HG03342 (cell line): ENCODE measurements around the gene HIPK2.

Source experiments
- ATAC-seq: cut with Tn5 transposase; IDR thresholded peaks from one replicate; pipeline ENCODE4 v1.9.1; 2021; ENCODE audit warnings: mild to moderate bottlenecking, moderate library complexity; ENCODE audit not compliant: unreplicated experiment

HIPK2 gene

DNA sequence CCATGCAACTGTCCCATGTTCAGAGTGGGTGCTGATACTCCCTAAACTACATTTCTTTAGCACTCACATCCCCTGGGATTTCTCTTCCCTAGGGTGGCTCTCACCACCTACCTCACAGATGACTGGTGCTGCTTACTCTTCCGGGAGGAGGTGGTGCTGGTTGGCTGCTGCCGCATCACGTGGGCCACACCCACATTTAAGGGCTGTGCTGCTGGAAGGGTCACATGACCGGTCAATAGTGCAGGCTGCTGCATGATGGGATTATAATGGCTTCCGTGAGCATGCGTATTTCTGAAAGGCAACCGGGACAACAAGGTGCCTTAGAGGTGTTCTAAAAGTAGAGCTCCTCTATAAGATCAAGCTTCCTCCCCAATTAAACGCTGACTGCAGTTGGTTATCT lies 177.5 kb downstream of the HIPK2 start:
- no peak for ATAC-seq

DNA sequence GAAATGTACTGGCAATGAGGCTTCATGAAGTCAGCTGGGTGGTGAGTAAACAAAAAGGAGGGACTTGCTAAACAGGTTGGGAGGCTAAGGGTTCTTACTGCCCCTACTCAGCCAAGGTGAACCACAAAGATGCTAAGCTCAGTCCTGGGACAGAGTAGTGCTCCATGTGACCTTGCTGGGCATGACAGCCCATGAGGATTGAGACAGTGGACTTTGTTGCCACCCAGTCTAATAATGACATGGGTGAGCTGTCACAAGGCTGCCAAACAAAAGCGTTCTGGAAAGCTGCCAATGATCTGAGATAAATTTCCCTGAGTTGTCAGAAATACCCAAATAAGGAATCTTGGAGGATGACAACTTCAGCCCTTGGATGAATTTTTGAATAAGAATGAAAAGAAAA lies 179.2 kb downstream of the HIPK2 start:
- no peak for ATAC-seq

DNA sequence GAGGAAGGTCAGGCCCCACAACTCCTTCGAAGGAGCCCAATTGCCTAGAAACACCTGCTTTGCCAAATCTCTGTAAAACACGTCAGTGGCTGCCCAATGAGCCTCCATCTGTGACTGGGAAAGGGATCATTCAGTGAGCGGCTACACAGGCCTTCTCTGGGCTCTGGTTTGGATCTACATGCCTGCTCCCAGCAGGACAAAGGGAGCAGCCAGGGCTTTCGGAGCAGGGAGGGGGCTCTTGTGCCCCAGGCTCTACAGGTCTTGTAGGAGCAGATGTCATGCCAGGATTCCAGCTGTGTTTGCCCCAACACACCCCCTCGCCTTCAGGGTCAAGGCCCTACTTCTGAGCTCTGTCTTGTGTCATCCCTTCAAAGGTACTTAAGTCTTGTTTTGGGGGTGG lies 180.8 kb downstream of the HIPK2 start:
- ATAC-seq = no peak

DNA sequence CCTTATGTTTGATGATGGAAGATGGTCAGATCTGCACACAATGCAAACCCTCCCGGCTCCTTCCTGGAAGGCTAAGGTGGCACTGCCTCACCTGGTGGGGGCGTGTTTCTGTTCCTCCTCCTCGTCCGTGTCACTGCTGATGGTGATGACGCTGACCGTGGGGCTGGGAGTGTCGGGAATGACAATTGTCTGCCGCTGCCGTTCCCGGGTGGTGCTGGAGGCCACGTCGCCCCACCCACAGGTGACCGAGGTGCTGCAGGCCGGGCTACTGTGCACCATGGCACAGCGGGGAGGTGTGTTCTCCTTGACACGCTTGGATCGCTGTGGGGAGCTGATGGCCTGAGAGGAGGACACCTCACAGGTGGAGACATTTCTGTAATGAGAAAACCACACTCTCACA lies 181.2 kb downstream of the HIPK2 start:
- ATAC-seq = no peak

DNA sequence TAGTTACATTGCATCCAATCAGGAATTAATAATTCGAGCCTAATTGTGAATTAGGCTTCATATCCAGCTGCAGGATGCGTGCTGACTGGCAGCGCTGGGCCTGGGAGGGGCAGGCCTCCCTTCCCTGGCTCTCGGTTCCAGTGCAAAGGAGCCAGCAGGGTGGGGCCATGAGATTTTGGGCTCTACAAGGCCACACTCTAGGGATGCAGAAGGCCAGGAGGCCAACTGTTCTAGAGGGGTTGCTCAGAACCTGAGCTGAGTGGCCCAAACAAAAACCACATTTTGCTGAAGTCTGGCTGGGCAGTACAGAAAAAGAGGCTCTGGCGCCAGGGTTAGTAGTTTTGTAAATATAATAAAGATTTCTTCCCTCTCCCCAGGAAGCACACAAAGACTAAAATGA lies 182.0 kb downstream of the HIPK2 start:
- ATAC-seq = no peak

DNA sequence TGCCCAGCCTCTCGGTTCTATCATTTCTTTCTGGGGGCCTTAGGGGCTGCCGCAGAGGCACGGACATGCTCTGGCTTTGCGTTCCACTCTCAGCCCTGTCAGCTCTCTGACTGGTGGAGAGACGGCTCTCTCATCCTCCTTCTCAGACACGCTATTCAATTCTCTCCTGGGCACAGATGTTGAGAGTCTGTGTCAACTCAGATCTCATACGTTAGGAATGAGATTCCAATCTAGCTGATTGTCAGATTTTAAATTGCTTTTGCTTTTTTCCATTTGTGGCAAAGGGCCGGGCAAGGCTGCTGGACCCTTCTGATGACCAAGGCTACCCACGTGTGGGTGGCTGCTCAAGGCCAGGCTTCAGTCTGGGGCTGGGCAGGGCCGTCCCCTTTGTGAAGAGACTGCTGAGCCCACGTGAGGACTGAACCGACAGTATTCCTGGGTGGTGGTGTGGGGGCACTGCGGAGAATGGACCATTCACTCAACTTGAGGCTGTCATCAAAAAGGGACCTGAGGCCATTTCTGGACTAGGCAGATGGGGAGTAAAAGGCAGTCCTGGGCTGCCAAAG lies 182.8 kb downstream of the HIPK2 start:
- no peak for ATAC-seq

DNA sequence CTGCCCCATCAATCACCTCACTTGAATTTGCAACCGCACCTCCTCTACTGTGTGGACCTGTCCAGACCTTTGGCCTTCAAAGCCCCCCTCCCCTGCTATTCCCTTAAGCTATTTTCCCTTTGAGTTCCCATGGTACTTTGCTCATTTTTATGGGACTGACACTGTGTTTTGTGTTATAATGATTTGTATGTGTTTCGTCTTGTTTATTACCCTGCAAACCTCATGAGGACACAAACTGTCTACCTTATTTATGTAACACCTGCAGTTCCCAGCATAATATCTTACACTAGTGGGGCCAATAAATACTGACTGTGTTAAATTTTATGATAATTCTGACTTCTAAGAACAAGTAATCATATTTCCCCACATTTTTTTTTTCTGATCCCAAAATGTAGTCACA lies 183.7 kb downstream of the HIPK2 start:
- no peak for ATAC-seq

DNA sequence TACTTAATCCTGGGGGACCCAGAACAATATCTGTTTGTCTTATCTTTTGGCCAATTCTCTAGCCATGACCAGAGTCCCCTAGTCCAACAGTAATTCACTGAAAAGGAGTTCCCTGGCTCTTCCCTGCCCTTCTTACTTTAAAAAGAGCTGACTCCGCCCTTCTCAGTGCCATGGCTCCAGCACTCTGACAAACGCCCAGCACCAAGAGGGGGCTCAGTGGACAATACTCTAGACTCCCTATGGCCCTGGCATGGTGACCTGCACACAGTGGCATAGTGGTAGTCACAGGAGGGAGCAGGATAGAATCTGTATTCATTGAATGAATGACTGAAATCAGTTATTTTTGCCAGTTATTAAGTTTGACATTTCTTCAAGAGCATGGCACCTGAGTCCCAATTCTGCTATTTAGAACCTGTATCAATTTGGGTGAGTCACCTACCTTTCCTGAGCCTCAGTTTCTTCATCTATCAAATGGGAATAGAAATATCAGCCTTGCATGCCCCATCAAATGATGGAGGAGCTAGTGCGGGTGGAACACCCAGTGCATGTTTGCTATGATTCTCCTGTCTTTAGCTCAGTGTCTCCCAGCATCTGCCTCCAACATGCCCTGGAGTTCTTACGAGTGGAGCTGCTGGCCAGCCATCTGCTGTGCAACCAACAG lies 184.9 kb downstream of the HIPK2 start:
- no peak for ATAC-seq

DNA sequence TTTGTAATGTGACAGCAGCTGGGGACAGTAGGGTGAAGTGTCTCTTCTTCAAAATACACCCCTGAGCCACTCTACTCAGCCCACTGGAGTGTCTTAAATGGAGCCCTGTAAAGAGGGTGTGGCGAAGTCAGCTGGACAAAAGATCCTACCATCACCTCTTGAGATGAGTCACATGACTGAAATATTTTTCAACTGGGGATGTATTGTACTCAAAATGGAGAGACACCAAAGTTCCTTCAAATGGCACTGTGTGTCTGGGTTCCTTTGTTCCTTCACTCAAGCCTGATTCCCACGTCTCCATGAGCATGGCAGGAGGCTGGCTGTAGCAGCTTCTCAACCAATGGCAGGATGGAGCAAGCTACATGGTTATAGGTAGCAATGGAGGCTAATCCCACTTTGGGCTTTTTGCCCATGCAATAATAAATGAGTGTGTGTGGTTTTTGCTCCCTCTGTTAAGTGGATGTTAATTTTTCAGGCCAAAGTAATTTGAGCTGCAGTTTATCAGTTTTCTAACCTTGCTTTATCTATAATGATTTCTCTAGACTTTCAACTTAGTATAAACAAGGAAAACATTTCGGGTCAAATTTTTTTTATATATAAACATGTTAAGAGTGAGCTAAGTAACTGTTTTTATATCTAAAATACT lies 186.1 kb downstream of the HIPK2 start:
- no peak for ATAC-seq

DNA sequence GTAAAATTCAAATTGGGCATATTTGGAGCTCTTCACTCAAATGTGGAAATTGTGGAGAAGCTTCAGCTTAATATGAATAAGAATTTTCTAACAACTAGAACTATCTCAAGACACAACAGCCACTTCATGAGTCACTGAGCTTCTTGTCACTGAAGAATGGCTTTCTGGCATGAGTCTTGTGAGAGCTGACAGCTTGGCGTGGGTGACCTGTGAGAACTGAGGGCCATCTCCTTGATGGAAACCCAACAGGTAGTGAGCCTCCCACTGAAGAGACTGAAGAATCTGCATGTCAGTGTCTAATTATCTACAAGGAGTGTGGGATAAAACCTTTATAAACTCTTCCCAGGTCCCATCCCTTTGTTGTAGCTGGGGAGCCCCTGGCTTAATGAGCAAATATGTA lies 188.3 kb downstream of the HIPK2 start:
- no peak for ATAC-seq

DNA sequence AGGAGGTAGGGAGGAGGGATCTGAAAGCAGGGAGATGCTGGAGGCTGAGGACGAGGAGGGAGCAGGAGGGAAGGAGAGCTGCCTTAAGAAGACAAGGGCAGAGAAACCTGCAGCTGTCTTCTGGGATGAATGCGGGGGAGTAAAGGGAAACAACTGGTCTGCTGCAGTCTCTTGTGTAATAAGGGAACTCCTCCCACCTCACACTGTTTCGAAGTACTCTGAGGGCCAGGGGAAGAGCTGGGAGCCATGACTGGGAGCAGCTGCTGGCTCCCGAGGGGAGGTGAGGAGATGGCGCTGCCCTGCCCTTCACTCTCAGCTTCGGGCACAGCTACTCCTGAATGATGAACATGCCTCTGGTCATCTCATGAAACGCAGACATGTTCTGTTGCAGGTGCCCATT lies 189.2 kb downstream of the HIPK2 start:
- ATAC-seq = no peak

DNA sequence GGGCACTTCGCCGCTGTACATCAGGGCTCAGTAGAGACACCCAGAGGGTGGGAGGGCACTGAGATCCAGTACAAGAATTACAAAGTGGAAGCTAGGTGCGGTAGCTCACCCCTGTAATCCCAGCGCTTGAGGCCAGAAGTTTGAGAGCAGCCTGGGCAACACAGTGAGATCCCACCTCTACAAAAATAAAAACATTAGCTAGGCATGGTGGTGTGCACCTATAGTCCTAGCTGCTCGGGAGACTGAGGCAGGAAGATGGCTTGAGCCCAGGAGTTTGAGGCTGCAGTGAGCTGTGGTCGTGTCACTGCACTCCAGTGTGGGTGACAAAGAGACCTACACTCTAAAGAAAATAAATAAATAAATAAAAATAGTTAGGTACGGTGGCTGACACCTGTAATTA lies 190.3 kb downstream of the HIPK2 start:
- no peak for ATAC-seq

DNA sequence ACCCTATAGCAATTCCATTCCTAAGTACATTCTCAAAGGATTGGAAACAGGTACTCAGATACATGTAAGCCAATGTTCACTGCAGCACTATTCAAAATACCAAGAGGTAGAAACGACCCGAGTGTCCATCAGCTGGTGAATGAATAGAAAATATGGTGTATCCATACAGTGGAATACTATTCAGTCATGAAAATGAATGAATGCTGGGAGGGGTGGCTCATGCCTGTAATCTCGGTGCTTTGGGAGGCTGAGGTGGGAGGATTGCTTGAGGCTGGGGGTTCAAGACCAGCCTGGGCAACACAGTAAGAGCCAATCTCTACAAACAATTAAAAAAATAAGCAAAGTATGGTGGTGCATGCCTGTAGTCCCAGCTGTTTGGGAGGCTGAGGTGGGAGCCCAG lies 191.5 kb downstream of the HIPK2 start:
- ATAC-seq = no peak

DNA sequence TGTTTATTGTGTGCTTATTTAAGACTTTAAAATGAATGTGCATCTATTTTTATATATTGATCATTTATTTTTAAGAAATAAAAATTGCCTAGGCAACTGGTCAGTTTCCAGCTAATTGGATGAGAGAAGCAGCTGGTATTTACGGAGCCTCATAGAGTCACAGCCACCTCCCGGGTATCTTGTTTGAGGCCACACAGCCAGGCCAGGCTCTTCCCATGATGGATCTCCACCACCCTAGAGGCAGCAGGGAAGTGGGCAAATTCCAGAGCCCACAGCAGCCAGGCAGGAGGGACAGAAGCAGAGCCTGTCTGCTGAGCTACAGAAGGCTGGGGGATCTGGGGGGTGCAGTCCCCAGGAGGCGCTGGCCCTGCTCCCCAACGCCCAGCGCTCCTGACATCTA lies 192.8 kb downstream of the HIPK2 start:
- ATAC-seq = no peak

DNA sequence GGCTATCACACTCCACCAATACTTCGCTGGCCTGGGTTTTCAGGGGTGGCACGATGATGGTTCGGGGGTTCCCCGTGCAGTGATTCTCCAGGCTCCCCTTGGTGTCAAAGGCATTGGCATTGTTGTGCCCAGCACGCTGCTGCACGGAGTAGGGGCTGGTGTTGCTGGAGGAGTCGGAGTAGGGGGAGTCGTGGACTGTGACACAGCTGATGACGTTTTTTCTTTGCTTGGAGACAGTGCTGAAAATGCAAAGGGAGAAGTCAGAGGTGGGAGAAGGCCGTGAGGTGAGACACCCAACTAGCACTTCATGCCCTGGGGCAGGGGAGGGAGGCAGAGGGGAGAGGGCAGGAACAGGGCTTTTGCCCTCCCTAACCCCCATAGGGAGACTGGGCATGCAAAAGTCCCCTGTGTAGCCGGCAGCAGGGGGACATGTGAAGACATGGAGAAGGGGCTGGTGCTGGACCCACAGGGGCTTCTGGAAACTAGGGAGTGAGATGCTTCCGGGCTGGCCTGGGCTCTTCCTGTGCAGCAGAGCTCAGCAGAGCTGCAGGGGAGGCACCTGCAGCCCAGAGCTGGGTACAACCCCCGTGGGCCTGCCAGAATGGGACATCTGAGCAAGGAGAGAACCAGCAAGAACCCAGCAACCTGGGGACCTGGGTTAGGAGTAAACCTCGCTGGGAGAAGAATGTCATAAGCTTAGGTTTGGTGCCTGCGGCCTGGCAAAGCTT lies 193.8 kb downstream of the HIPK2 start:
- ATAC-seq = no peak

DNA sequence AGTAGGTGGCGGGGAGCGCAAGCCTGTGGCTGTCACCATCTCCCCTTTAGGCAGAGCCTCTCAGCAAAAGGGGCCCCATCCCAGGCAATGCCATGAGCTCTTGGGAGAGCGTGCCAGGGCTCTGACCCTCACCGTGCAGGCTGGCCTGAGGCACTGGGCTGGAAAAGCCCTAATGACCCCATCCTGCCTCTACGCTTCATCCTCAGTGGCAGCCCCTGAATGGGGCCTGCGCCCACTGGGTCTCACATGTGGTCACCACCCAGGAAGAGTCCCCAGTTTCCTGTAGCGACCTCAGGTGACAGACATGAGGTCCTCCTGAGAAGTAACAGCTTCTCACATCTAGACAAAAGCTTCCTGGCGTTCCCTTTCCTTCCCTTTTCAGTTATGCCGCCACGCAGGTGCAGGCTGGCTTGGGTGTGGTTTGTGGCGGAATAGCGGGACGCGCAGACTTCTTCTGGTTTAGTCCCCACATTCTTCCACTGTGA lies 195.1 kb downstream of the HIPK2 start:
- ATAC-seq = no peak

DNA sequence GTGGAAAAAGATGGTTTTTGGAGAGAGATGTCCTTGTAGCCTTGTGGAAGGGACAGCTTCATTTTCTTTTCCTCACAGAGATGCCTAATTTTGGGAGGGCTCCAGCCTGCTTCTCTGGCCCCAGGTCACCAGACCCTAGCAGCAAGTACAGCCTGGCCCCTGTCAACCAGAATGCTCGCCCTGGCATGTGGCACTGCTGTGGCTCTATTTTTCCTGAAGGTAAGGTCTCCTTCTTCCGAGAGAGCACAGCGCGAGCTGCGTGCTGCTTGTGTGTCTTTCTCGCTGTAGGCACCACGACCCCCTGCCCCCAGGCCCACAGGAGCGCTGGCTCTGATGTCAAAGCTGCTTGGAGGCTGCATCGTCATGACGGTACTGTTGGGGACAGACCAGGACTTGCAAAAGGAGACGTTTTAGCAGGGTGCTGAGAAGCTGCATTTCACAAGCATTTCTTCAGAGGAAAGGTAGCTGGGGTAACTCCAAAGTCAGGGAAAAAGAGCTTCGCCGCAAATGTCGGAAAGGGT lies 195.6 kb downstream of the HIPK2 start:
- no peak for ATAC-seq

DNA sequence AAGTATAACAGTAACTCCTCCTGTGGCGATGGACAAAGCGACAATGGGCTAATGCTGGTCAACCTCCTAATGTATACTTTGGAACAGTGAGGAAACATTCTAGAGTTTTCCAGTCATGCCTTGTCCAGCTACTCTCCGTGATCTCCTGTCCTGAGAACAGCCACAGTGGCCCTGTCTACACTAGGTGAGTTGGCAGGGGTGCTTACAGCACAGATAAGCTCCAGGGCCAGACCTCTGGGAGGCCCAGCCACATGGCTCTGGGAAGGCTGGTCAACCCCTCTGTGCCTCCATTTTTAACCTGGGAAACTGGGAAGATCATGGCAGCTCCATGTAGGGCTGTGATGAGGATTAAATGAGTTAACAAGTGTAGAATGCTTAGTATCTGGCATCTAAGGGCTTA lies 197.4 kb downstream of the HIPK2 start:
- ATAC-seq = no peak

DNA sequence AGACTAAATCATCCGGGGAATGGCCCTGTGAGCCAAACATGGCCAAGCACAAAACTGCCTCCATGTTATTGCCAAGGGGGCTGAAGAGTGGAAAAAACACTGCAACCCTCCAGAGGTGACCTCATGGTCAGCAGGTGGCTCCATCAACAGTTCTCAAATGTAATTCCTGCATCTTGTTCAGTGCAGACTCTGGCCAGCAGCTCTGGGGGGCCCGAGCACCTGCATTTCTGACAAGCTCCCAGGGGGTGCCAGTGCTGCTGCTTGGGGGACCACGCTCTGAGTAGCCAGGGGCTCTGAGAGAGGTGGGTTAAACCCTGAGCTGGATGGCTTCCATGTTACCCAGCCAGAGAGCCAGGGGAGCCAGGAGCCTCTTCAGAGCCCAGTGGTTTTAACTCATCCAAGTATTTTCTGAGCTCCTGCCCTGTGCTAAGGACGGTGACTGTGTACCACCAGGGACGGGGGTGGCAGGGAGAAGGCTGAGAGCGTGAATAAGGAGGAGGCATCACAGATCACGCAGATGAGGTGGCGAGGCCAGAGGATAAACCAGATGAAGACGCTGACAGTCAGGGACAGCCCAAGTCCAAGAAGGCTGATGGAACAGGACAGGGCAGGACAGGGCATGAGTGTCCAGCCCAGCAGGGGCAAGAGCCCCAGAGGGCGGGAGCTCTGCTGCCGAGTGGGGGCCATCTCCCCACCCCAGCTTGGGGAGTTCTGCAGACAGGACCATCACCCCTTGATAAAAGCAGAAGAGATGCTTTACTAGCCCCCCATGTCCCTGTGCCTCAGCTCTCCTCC lies 201.4 kb downstream of the HIPK2 start:
- ATAC-seq = no peak

DNA sequence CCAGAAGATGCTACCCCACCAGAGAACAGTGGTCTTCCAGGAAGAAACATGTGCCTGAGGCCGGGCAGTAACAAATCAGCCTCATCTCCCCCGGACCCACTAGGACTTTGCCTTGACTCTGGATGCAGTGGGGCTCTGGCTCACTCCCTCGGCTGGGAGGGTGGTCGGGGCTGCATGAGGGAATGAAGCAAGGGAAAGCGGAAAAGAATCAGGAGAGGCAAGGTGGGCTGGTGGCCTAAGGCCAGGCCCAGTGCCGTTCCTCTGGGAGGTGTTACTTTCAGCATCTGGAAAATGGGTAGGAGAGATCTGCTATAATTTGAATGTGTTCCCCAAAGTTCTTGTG lies 202.5 kb downstream of the HIPK2 start:
- no peak for ATAC-seq
